H1 (cell line): Measurements from ENCODE around the gene RAB3GAP2. TPM values are rescaled to one million over a fixed set of nuclear protein-coding genes. Genes with fewer than 3 reads are reported as not detected.

Experiments used
- polyA plus RNA-seq, 7 experiments: library from polyadenylated mRNA; depleted of rRNA in 3 of 7; stranded (reverse) in 5 of 7; unstranded in 2 of 7; fragments of >200 nt in 5 of 7; fragments of 200-250 nt in 2 of 7; gene quantifications; 1 replicate in 5 of 7; 2 replicates in 1 of 7; 4 replicates in 1 of 7; pipeline versions ENCODE4 v1.2.1 to v1.2.3, GENCODE V29; 2011 to 2013; ENCODE audit warnings: missing spikeins in 2 of 7, mixed read lengths in 2 of 7
- total RNA-seq: library from RNA; stranded (reverse); fragmentation: NEBNext Ultra II Directional; extraction: Animal tissue kit (Norgen Biotek cat#: 25700); gene quantifications from 2 replicates; pipeline ENCODE4 v1.2.1, GENCODE V29; 2021
- TF ChIP-seq, protein P1 (sequence below): IDR thresholded peaks from 2 replicates; pipeline ENCODE4 v1.6.1; 2012; ENCODE audit warnings: low read length, inconsistent platforms

The RAB3GAP2 gene
- total and polyA plus RNA-seq, 2 of the 8 experiments (the other 6 are each of a cell fraction or from before 2014, with no cell fraction given), result 19.7 to 52.7 TPM

DNA sequence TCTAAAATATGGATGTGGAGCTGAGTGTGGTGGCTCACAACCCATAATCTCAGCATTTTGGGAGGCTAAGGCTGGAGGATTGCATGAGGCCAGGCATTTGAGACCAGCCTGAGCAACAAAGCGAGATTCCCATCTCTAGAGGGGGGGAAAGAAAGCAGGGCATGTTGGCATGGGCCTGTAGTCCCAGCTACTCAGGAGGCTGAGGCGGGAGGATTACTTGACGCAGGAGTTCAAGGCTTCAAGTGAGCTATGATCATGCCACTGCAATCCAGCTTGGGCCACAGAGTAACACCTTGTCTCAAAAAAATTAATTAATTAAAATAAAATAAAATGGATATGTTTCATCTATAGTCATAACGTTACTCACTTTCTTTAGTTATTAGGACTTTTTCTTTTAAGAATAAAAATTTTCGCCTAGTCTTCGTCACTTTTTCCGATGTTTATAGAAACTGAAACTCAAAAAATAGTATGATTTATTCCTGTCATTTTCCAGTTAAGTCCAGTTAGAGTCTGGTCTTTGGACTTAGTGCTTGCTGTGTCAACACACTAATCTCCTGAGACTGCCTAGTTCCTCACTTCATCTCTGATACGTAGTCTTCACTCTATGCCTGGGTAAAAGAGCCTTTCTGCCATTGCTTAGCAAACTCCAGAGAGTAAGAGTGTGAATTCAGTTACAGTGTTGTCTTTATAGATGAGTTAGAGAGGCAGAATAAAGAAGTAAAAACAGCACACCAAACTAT is 150.3 kb downstream of the RAB3GAP2 start (continued):
- TF ChIP-seq, protein P1, sequence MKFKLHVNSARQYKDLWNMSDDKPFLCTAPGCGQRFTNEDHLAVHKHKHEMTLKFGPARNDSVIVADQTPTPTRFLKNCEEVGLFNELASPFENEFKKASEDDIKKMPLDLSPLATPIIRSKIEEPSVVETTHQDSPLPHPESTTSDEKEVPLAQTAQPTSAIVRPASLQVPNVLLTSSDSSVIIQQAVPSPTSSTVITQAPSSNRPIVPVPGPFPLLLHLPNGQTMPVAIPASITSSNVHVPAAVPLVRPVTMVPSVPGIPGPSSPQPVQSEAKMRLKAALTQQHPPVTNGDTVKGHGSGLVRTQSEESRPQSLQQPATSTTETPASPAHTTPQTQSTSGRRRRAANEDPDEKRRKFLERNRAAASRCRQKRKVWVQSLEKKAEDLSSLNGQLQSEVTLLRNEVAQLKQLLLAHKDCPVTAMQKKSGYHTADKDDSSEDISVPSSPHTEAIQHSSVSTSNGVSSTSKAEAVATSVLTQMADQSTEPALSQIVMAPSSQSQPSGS, result no peak
